Osteocyte (in vitro differentiated cells): ENCODE data around the gene GPR15LG. TPM values are rescaled to one million over a fixed set of nuclear protein-coding genes. Genes with fewer than 3 reads are reported as not detected.

Source experiments
- DNase-seq: peaks from one replicate; pipeline ENCODE4 v3.0.0; 2021; ENCODE audit warnings: mixed read lengths; ENCODE audit not compliant: unreplicated experiment; ENCODE audit errors: extremely low spot score
- H3K27ac Mint-ChIP-seq: one replicate; pipeline ENCODE4 v1.8.0; 2021; ENCODE audit warnings: mild to moderate bottlenecking, mixed read lengths; ENCODE audit not compliant: unreplicated experiment
- H3K27me3 Mint-ChIP-seq: one replicate; pipeline ENCODE4 v1.8.0; 2021; ENCODE audit warnings: mixed read lengths; ENCODE audit not compliant: unreplicated experiment
- H3K36me3 Mint-ChIP-seq: one replicate; pipeline ENCODE4 v1.8.0; 2021; ENCODE audit warnings: mixed read lengths; ENCODE audit not compliant: unreplicated experiment
- H3K4me1 Mint-ChIP-seq: one replicate; pipeline ENCODE4 v1.8.0; 2021; ENCODE audit warnings: mixed read lengths; ENCODE audit not compliant: unreplicated experiment
- H3K4me3 Mint-ChIP-seq: one replicate; pipeline ENCODE4 v1.8.0; 2021; ENCODE audit warnings: mild to moderate bottlenecking, moderate library complexity, mixed read lengths; ENCODE audit not compliant: unreplicated experiment
- H3K9me3 Mint-ChIP-seq: one replicate; pipeline ENCODE4 v1.8.0; 2021; ENCODE audit warnings: mixed read lengths; ENCODE audit not compliant: unreplicated experiment
- CTCF ChIP-seq: fragments of 200-600 bp; sonication (generic); IDR thresholded peaks from 2 replicates; pipeline ENCODE4 v1.5.0; 2021; ENCODE audit warnings: antibody characterized with exemption, mild to moderate bottlenecking, moderate library complexity
- total RNA-seq: library from RNA; stranded (reverse); gene quantifications from 2 replicates; pipeline ENCODE4 v1.2.1, GENCODE V29; 2021

The GPR15LG gene
- total RNA-seq, 1 donor from 2014 or later = not detected

- H3K9me3 Mint-ChIP-seq = no peaks in the 10 kb centered on the region
- H3K27ac Mint-ChIP-seq = no peak overlapping the region
- no peak for DNase-seq
- H3K27me3 Mint-ChIP-seq = peaks cover 8% of the 10 kb centered on the region
- H3K4me1 Mint-ChIP-seq = no peaks in the 10 kb centered on the region
- H3K36me3 Mint-ChIP-seq = no peaks in the 10 kb centered on the region
- no peak overlapping the region for H3K4me3 Mint-ChIP-seq
- no peak for TF ChIP-seq CTCF
Measured at GRCh38 chr10:84184517-84184916, 10.9 kb downstream of the GPR15LG start.

- no peaks in the 10 kb centered on the region for H3K9me3 Mint-ChIP-seq
- H3K4me1 Mint-ChIP-seq = no peaks in the 10 kb centered on the region
- no peak for DNase-seq
- no peak overlapping the region for H3K27ac Mint-ChIP-seq
- peaks cover 8% of the 10 kb centered on the region for H3K27me3 Mint-ChIP-seq
- no peak overlapping the region for H3K4me3 Mint-ChIP-seq
- no peak for TF ChIP-seq CTCF
- H3K36me3 Mint-ChIP-seq = no peaks in the 10 kb centered on the region
Measured at GRCh38 chr10:84185526-84186175, 12.1 kb downstream of the GPR15LG start.

GRCh38 chr10:84188815-84189214 is 15.2 kb downstream of the GPR15LG start:
- no peak overlapping the region for H3K4me3 Mint-ChIP-seq

GRCh38 chr10:84190621-84191020 is 17.0 kb downstream of the GPR15LG start:
- H3K27me3 Mint-ChIP-seq = peaks cover 15% of the 10 kb centered on the region
- H3K27ac Mint-ChIP-seq = no peak overlapping the region
- TF ChIP-seq CTCF = no peak
- H3K4me1 Mint-ChIP-seq = peaks cover 2% of the 10 kb centered on the region
- no peaks in the 10 kb centered on the region for H3K9me3 Mint-ChIP-seq
- DNase-seq = no peak
- H3K36me3 Mint-ChIP-seq = no peaks in the 10 kb centered on the region
- no peak overlapping the region for H3K4me3 Mint-ChIP-seq

More at GRCh38 chr10:84188815-84189214, 15.2 kb downstream of the GPR15LG start:
- Mint-ChIP-seq H3K9me3 (no peaks in the 10 kb centered on the region), H3K27ac (no peak overlapping the region), H3K4me1 (no peaks in the 10 kb centered on the region), H3K36me3 (no peaks in the 10 kb centered on the region), H3K27me3 (peaks cover 8% of the 10 kb centered on the region)
- no peak for TF ChIP-seq CTCF
- DNase-seq = no peak

- TF ChIP-seq CTCF = no peak
- Mint-ChIP-seq H3K27ac (no peak overlapping the region), H3K36me3 (no peaks in the 10 kb centered on the region), H3K4me1 (peaks cover 2% of the 10 kb centered on the region), H3K27me3 (peaks cover 17% of the 10 kb centered on the region), H3K4me3 (no peak overlapping the region), H3K9me3 (no peaks in the 10 kb centered on the region)
- DNase-seq = no peak
Measured at GRCh38 chr10:84191106-84191505, 17.5 kb downstream of the GPR15LG start.
